K562 (cell line): Measurements from ENCODE around the gene MICU2. TPM values are rescaled to one million over a fixed set of nuclear protein-coding genes. Genes with fewer than 3 reads are reported as not detected.

ENCODE experiments used
- ATAC-seq: fragments of 200-7000 bp; cut with Tn5 transposase; 3 replicates; pipeline ENCODE4 v1.9.1; 2020; ENCODE audit warnings: moderate library complexity
- BruUV-seq: library from RNA; stranded (reverse); fragments of 400-500 nt; replicated peaks from 2 replicates; lab custom pipeline; 2021; lab: Mats Ljungman, UMichigan
- CTCF ChIA-PET: fragments of 300-600 bp; formaldehyde crosslinking; extraction: SDS; loops from one replicate; lab custom pipeline; 2021; ENCODE audit warnings: low intra/inter-chr PET ratio; lab: Yijun Ruan, JAX
- POLR2A ChIA-PET: fragments of 300-600, 350-650 bp; sonication (Branson Sonifier 250); formaldehyde crosslinking; extraction: SDS; loops from one replicate; lab custom pipeline; 2021; ENCODE audit warnings: antibody characterized with exemption, inconsistent platforms; lab: Yijun Ruan, JAX
- DNase-seq, 4 experiments: peaks; one replicate each; pipeline versions ENCODE4 v3.0.0 to v3.0.0-alpha.2; 2011 to 2018; ENCODE audit warnings: low spot score in 3 of 4, mixed read lengths in 3 of 4; ENCODE audit errors: extremely low read depth in 1 of 4
- FAIRE-seq: peaks from 2 replicates; lab custom pipeline; 2011; peaks lifted over from hg19 to GRCh38; lab: Jason Lieb, UNC
- H2AFZ ChIP-seq: 2 replicates; pipeline ENCODE4 v1.6.0; 2011; ENCODE audit warnings: low read depth, low read length, control low read depth, inconsistent platforms
- H3K27ac ChIP-seq: fragments of 200-600 bp; 3 replicates; pipeline ENCODE4 v1.8.0; 2011; ENCODE audit warnings: low read depth, mild to moderate bottlenecking, control low read depth, inconsistent platforms, low read length, moderate library complexity, mixed read lengths; ENCODE audit errors: extremely low read depth
- H3K27me3 ChIP-seq, 2 experiments: fragments of 300-600 bp in 1 of 2; 2 replicates in 1 of 2; 3 replicates in 1 of 2; pipeline versions ENCODE4 v1.6.0 to v1.8.0; 2011; ENCODE audit warnings: inconsistent platforms in 2 of 2, low read length in 2 of 2, mild to moderate bottlenecking in 1 of 2, mixed read lengths in 1 of 2, moderate library complexity in 1 of 2; ENCODE audit not compliant: control insufficient read depth in 2 of 2, insufficient read depth in 2 of 2
- H3K36me3 ChIP-seq: fragments of 300-600 bp; 3 replicates; pipeline ENCODE4 v1.8.0; 2011; ENCODE audit warnings: mild to moderate bottlenecking, low read length, inconsistent platforms; ENCODE audit not compliant: control insufficient read depth, insufficient read depth
- H3K4me1 ChIP-seq, 2 experiments: fragments of 200-600 bp in 1 of 2; replicated peaks in 1 of 2; 2 replicates in 1 of 2; 3 replicates in 1 of 2; pipeline versions ENCODE4 v1.5.1 to v1.8.0; 2011; ENCODE audit warnings: inconsistent platforms in 2 of 2, low read length in 2 of 2, mild to moderate bottlenecking in 1 of 2, mixed read lengths in 1 of 2, moderate library complexity in 1 of 2; ENCODE audit not compliant: control insufficient read depth in 2 of 2, insufficient read depth in 2 of 2
- H3K4me2 ChIP-seq: 2 replicates; pipeline ENCODE4 v1.6.1; 2011; ENCODE audit warnings: low read length, control low read depth, inconsistent platforms, mixed read lengths; ENCODE audit not compliant: insufficient read depth
- H3K4me3 ChIP-seq: fragments of 200-600 bp; sonication (generic), shearing (Covaris generic); 2 replicates; pipeline ENCODE4 v1.5.1; 2016; ENCODE audit warnings: control low read depth, inconsistent platforms
- H3K79me2 ChIP-seq: fragments of 200-600 bp; 3 replicates; pipeline ENCODE4 v1.8.0; 2011; ENCODE audit warnings: low read length, inconsistent platforms; ENCODE audit not compliant: control insufficient read depth, insufficient read depth
- H3K9ac ChIP-seq, 2 experiments: 2 replicates each; pipeline versions ENCODE4 v1.6.0 to v1.6.1; 2011; ENCODE audit warnings: low read depth in 2 of 2, low read length in 2 of 2, control low read depth in 1 of 2, inconsistent platforms in 1 of 2, mild to moderate bottlenecking in 1 of 2, mixed read lengths in 1 of 2; ENCODE audit not compliant: insufficient read depth in 1 of 2
- H3K9me1 ChIP-seq: one replicate; pipeline ENCODE4 v1.6.0; 2011; ENCODE audit warnings: inconsistent platforms, mild to moderate bottlenecking, low read length, moderate library complexity; ENCODE audit not compliant: control insufficient read depth, insufficient read depth
- H3K9me3 ChIP-seq: replicated peaks from 2 replicates; pipeline ENCODE4 v1.5.1; 2011; ENCODE audit warnings: low read depth, low read length, inconsistent platforms; ENCODE audit not compliant: control insufficient read depth, insufficient read depth
- H4K20me1 ChIP-seq: replicated peaks from 2 replicates; pipeline ENCODE4 v1.6.1; 2011; ENCODE audit warnings: low read length, inconsistent platforms, mixed read lengths; ENCODE audit not compliant: control insufficient read depth, insufficient read depth
- BACH1 ChIP-seq: fragments of 200-800 bp; sonication (Bioruptor generic); IDR thresholded peaks from 2 replicates; pipeline ENCODE4 v1.6.1; 2016; ENCODE audit warnings: missing genetic modification characterization, missing compliant biosample characterization
- BCOR ChIP-seq: fragments of 450-650 bp; IDR thresholded peaks from 2 replicates; pipeline ENCODE4 v1.6.1; 2016
- CCAR2 ChIP-seq: fragments of 200-400 bp; formaldehyde crosslinking; IDR thresholded peaks from 2 replicates; pipeline ENCODE4 v1.6.1; 2017; ENCODE audit warnings: mild to moderate bottlenecking, low read depth, low read length
- E2F1 ChIP-seq: sonication (generic); formaldehyde crosslinking; IDR thresholded peaks from 2 replicates; pipeline ENCODE4 v1.8.1; 2023; ENCODE audit warnings: mild to moderate bottlenecking, missing genetic modification reagents, moderate library complexity
- EGR1 ChIP-seq: fragments of 450-650 bp; conservative IDR thresholded peaks from 2 replicates; pipeline ENCODE4 v1.6.1; 2017; ENCODE audit warnings: mild to moderate bottlenecking
- HOMEZ ChIP-seq: fragments of 250-450 bp; sonication (Bioruptor Pico); IDR thresholded peaks from 2 replicates; pipeline ENCODE4 v1.4.0; 2020; ENCODE audit warnings: mild to moderate bottlenecking, moderate library complexity
- MYC ChIP-seq, 2 experiments: fragments of 250-450 bp in 1 of 2; sonication (Bioruptor Pico) in 1 of 2; IDR thresholded peaks; 2 replicates each; pipeline versions ENCODE4 v1.5.1 to v1.6.1; 2012 to 2021; ENCODE audit warnings: low read depth in 2 of 2, borderline replicate concordance in 1 of 2, improper control_type of control experiment in 1 of 2, low read length in 1 of 2, mild to moderate bottlenecking in 1 of 2, moderate library complexity in 1 of 2
- NFATC3 ChIP-seq: fragments of 450-650 bp; IDR thresholded peaks from 2 replicates; pipeline ENCODE4 v1.6.1; 2017; ENCODE audit warnings: mild to moderate bottlenecking
- PCBP1 ChIP-seq: fragments of 200-400 bp; formaldehyde crosslinking; IDR thresholded peaks from 2 replicates; pipeline ENCODE4 v1.6.1; 2018; ENCODE audit warnings: mild to moderate bottlenecking, low read depth, low read length; ENCODE audit not compliant: poor library complexity, severe bottlenecking
- RBM25 ChIP-seq: fragments of 200-400 bp; formaldehyde crosslinking; IDR thresholded peaks from 2 replicates; pipeline ENCODE4 v1.6.1; 2018; ENCODE audit warnings: low read length, low read depth, moderate library complexity; ENCODE audit not compliant: severe bottlenecking
- SMARCA5 ChIP-seq: fragments of 450-650 bp; IDR thresholded peaks from 2 replicates; pipeline ENCODE4 v1.6.1; 2016
- TAF9B ChIP-seq: fragments of 450-650 bp; IDR thresholded peaks from 2 replicates; pipeline ENCODE4 v1.6.1; 2018; ENCODE audit warnings: mild to moderate bottlenecking; ENCODE audit not compliant: partially characterized antibody
- WGBS: fragments of 100-300 bp; shearing (Covaris generic); methylation state at CpG from one replicate; pipeline ENCODE4 v1.1.6; 2016; ENCODE audit warnings: low coverage, mixed read lengths; ENCODE audit not compliant: insufficient coverage; ENCODE audit errors: missing lambda C conversion rate; 5-methylcytosine and 5-hydroxymethylcytosine counted together
- in situ Hi-C: fragments of 300-500 bp; cut with MboI; formaldehyde crosslinking; loops from 4 replicates; pipeline ENCODE4 v1.15.0; 2018; ENCODE audit warnings: inconsistent platforms, mixed read lengths
- intact Hi-C: fragments of 100-400 bp; cut with micrococcal nuclease; formaldehyde crosslinking; loops from 2 replicates; pipeline ENCODE4 v1.14.2; 2022
- polyA plus RNA-seq, 8 experiments: library from polyadenylated mRNA; depleted of rRNA in 4 of 8; stranded (reverse) in 5 of 8; unstranded in 3 of 8; fragments of >200 nt; fragmentation: Nextera tagmentation in 2 of 8; fragmentation: Illumina TruSeq in 1 of 8; extraction: Ambion mirVana in 2 of 8; extraction: Trizol in 1 of 8; gene quantifications; 2 replicates each; pipeline versions ENCODE4 v1.2.1 to v1.2.3, GENCODE V29; 2011 to 2014; ENCODE audit warnings: inconsistent platforms in 1 of 8, missing spikeins in 1 of 8
- total RNA-seq, 7 experiments: library from RNA; depleted of rRNA in 6 of 7; stranded (reverse); fragments of >200 nt in 6 of 7; fragmentation: Illumina TruSeq in 2 of 7; extraction: Trizol in 2 of 7; gene quantifications; 2 replicates each; pipeline versions ENCODE4 v1.2.1 to v1.2.3, GENCODE V29; 2011 to 2021; ENCODE audit warnings: low replicate concordance in 1 of 7
- TF ChIP-seq, protein P1 (sequence below): fragments of 250-450 bp; sonication (Bioruptor Pico); IDR thresholded peaks from 2 replicates; pipeline ENCODE4 v1.5.1; 2021; ENCODE audit warnings: mild to moderate bottlenecking

MICU2 gene
- total and polyA plus RNA-seq, 9 of the 15 experiments (the other 6 are each of a cell fraction or from before 2014, with no cell fraction given), result 9.1 to 41.8 (median 33.4) TPM

DNA sequence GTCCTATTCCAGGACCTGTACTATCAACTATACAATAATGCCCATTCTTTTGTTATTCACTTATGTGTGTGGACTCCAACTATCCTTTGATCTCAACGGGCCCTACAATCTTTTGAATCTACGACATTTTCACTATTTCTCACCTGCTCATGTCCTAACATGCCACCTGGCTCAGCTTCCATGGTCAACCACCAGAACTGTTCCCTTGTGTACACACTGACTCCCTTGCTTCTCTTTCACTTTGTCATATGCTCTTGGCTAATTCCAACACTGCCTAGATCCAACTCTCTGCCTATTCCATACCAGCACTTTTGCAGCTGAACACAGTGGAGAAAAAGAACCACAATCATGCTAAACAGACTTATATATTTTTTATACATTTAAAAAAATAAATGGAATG is 53.1 kb downstream of the MICU2 start:
- Histone ChIP-seq H3K9me3 (no peaks in the 10 kb centered on the region), H3K4me2 (no peak overlapping the region), H2AFZ (no peak overlapping the region), H3K4me3 (no peak overlapping the region), H3K36me3 (no peaks in the 10 kb centered on the region; the same call in 2 of the 3 replicates), H3K4me1 (no peaks in the 10 kb centered on the region), H3K27ac (no peak overlapping the region), H4K20me1 (no peaks in the 10 kb centered on the region), H3K27me3 (no peaks in the 10 kb centered on the region), H3K79me2 (no peaks in the 10 kb centered on the region; the same call in 2 of the 3 replicates), H3K9ac (no peak overlapping the region), H3K9me1 (no peaks in the 10 kb centered on the region)
- ChIA-PET CTCF (no interaction called here), POLR2A (no interaction called here)
- FAIRE-seq, result no peak
- no TSS peak for BruUV-seq
- no peak for DNase-seq
- TF ChIP-seq TAF9B, result no peak
- no peak for ATAC-seq
- 70% methylated on average over 2 of the region's 2 CpGs for WGBS
- intact Hi-C loops (no loop called here), in situ Hi-C loops (no loop called here)

DNA sequence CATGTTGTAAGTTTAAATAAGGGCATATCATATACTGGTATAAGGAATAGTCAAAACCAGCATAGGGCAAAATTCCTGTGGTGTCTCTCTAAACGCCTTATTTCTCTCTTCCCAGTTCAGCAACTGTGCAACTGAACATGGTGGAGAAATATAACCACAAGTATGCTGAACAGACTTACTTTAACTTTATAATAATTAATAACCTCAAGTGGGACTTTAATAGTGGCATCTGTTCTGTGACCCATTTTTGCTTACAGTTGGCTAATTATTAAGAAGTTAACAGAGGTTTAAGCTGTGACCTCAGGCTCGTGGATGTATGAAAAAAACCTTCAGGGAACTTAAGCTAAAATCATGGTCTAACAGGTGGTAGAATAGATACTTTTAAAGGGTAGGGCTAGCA is 54.3 kb downstream of the MICU2 start:
- no peaks in the 10 kb centered on the region for H3K9me3 ChIP-seq
- no peak overlapping the region for H3K9ac ChIP-seq
- no peaks in the 10 kb centered on the region for H3K27me3 ChIP-seq
- intact Hi-C loops, result no loop called here
- WGBS, result 93% methylated on average over 2 of the region's 2 CpGs
- H3K27ac ChIP-seq, result no peak overlapping the region
- no peak for DNase-seq
- H3K79me2 ChIP-seq, result no peaks in the 10 kb centered on the region
- ChIA-PET CTCF (no interaction called here), POLR2A (no interaction called here)
- no peaks in the 10 kb centered on the region; the same call in 2 of the 3 replicates for H3K36me3 ChIP-seq
- no peak overlapping the region for H2AFZ ChIP-seq
- BruUV-seq, result no TSS peak
- ATAC-seq, result no peak
- in situ Hi-C loops, result no loop called here
- H3K4me3 ChIP-seq, result no peak overlapping the region
- H3K4me1 ChIP-seq, result no peaks in the 10 kb centered on the region; a peak in 1 of 5 replicates
- FAIRE-seq, result no peak
- no peaks in the 10 kb centered on the region for H4K20me1 ChIP-seq
- H3K4me2 ChIP-seq, result no peak overlapping the region
- no peaks in the 10 kb centered on the region for H3K9me1 ChIP-seq
- TF ChIP-seq MYC (IDR thresholded peaks at IDR 0.05; ENCODE audit: low read depth, low read length) (no peak), MYC (CRISPR knock-in tag; IDR thresholded peaks at IDR 0.05; ENCODE audit: borderline replicate concordance, low read depth) (no peak), PCBP1 (no peak), BCOR (no peak), SMARCA5 (no peak), BACH1 (tag) (no peak), E2F1 (CRISPR knock-in tag) (no peak), HOMEZ (CRISPR knock-in tag) (no peak), CCAR2 (no peak), EGR1 (no peak), RBM25 (no peak), NFATC3 (no peak)
- TF ChIP-seq, protein P1, sequence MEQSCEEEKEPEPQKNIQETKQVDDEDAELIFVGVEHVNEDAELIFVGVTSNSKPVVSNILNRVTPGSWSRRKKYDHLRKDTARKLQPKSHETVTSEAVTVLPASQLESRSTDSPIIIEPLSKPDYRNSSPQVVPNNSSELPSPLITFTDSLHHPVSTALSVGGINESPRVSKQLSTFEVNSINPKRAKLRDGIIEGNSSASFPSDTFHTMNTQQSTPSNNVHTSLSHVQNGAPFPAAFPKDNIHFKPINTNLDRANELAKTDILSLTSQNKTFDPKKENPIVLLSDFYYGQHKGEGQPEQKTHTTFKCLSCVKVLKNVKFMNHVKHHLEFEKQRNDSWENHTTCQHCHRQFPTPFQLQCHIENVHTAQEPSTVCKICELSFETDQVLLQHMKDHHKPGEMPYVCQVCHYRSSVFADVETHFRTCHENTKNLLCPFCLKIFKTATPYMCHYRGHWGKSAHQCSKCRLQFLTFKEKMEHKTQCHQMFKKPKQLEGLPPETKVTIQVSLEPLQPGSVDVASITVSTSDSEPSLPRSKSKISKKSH, result no peak
